WTC11 (cell line): ENCODE results near the gene SMAD6. TPM values are rescaled to one million over a fixed set of nuclear protein-coding genes. Genes with fewer than 3 reads are reported as not detected.

Experiments used
- ATAC-seq: fragments of 200-7000 bp; cut with Tn5 transposase; 2 replicates; pipeline ENCODE4 v1.10.0; 2021; ENCODE audit warnings: mild to moderate bottlenecking, moderate library complexity
- CTCF ChIA-PET: fragments of 300-600 bp; sonication (Branson Sonifier 250); formaldehyde crosslinking; loops from one replicate; lab custom pipeline; 2021; ENCODE audit warnings: antibody characterized with exemption; lab: Charles Lee
- POLR2A ChIA-PET: fragments of 350-600 bp; sonication (Branson Sonifier 250); formaldehyde crosslinking; loops from one replicate; lab custom pipeline; 2021; ENCODE audit warnings: antibody characterized with exemption; lab: Charles Lee
- DNase-seq: peaks from one replicate; pipeline ENCODE4 v3.0.0; 2021; ENCODE audit warnings: low spot score
- H3K27ac Mint-ChIP-seq: 2 replicates; pipeline ENCODE4 v1.8.0; 2021; ENCODE audit warnings: mixed read lengths
- H3K27me3 Mint-ChIP-seq: 2 replicates; pipeline ENCODE4 v1.8.0; 2021; ENCODE audit warnings: low read depth, mild to moderate bottlenecking, moderate library complexity, mixed read lengths
- H3K36me3 Mint-ChIP-seq: 2 replicates; pipeline ENCODE4 v1.8.0; 2021; ENCODE audit warnings: mixed read lengths
- H3K4me1 Mint-ChIP-seq: 2 replicates; pipeline ENCODE4 v1.8.0; 2022; ENCODE audit warnings: mixed read lengths
- H3K4me3 Mint-ChIP-seq: 2 replicates; pipeline ENCODE4 v1.8.0; 2021; ENCODE audit warnings: mild to moderate bottlenecking, moderate library complexity, mixed read lengths
- H3K9me3 Mint-ChIP-seq: 2 replicates; pipeline ENCODE4 v1.8.0; 2021; ENCODE audit warnings: mixed read lengths
- AFF4 ChIP-seq: sonication (generic); formaldehyde crosslinking; IDR thresholded peaks from 2 replicates; pipeline ENCODE4 v1.8.1; 2023; ENCODE audit warnings: mild to moderate bottlenecking, missing genetic modification reagents, borderline replicate concordance
- ATF2 ChIP-seq: sonication (generic); formaldehyde crosslinking; IDR thresholded peaks from 2 replicates; pipeline ENCODE4 v1.8.1; 2022; ENCODE audit warnings: low read depth, missing genetic modification reagents, borderline replicate concordance
- CTCF ChIP-seq: fragments of 200-600 bp; IDR thresholded peaks from 2 replicates; pipeline ENCODE4 v1.8.0; 2022; ENCODE audit warnings: antibody characterized with exemption
- E2F1 ChIP-seq: sonication (generic); formaldehyde crosslinking; IDR thresholded peaks from 2 replicates; pipeline ENCODE4 v1.8.0; 2022; ENCODE audit warnings: mild to moderate bottlenecking, missing genetic modification reagents
- E2F5 ChIP-seq: sonication (generic); formaldehyde crosslinking; IDR thresholded peaks from 2 replicates; pipeline ENCODE4 v1.8.1; 2022; ENCODE audit warnings: mild to moderate bottlenecking, moderate library complexity, missing genetic modification reagents
- FOXK1 ChIP-seq: sonication (generic); formaldehyde crosslinking; IDR thresholded peaks from 2 replicates; pipeline ENCODE4 v1.8.0; 2022; ENCODE audit warnings: mild to moderate bottlenecking, moderate library complexity, missing genetic modification reagents
- FOXP1 ChIP-seq: sonication (generic); formaldehyde crosslinking; IDR thresholded peaks from 2 replicates; pipeline ENCODE4 v1.8.0; 2022; ENCODE audit warnings: missing genetic modification reagents, mild to moderate bottlenecking, moderate library complexity, borderline replicate concordance
- MAX ChIP-seq: sonication (generic); formaldehyde crosslinking; IDR thresholded peaks from 2 replicates; pipeline ENCODE4 v1.8.0; 2022; ENCODE audit warnings: mild to moderate bottlenecking, missing genetic modification reagents
- MYBL2 ChIP-seq: sonication (generic); formaldehyde crosslinking; IDR thresholded peaks from 2 replicates; pipeline ENCODE4 v1.8.1; 2023; ENCODE audit warnings: mild to moderate bottlenecking, moderate library complexity, missing genetic modification reagents
- NFYB ChIP-seq: sonication (generic); formaldehyde crosslinking; conservative IDR thresholded peaks from 2 replicates; pipeline ENCODE4 v1.8.0; 2022; ENCODE audit warnings: low read depth, missing genetic modification reagents
- NR2C2 ChIP-seq: sonication (generic); formaldehyde crosslinking; IDR thresholded peaks from 2 replicates; pipeline ENCODE4 v1.8.0; 2022; ENCODE audit warnings: mild to moderate bottlenecking, missing genetic modification reagents
- PREB ChIP-seq: sonication (generic); formaldehyde crosslinking; IDR thresholded peaks from 2 replicates; pipeline ENCODE4 v1.8.1; 2022; ENCODE audit warnings: mild to moderate bottlenecking, missing genetic modification reagents, moderate library complexity, borderline replicate concordance
- PRRX2 ChIP-seq: fragments of 250-450 bp; sonication (Bioruptor Pico); IDR thresholded peaks from 2 replicates; pipeline ENCODE4 v1.8.0; 2021; ENCODE audit warnings: mild to moderate bottlenecking
- SOX15 ChIP-seq: fragments of 250-450 bp; sonication (Bioruptor Pico); IDR thresholded peaks from 2 replicates; pipeline ENCODE4 v1.9.0; 2021; ENCODE audit warnings: mild to moderate bottlenecking
- SP1 ChIP-seq: sonication (generic); formaldehyde crosslinking; conservative IDR thresholded peaks from 2 replicates; pipeline ENCODE4 v1.8.1; 2022; ENCODE audit warnings: missing genetic modification reagents
- TEAD4 ChIP-seq: sonication (generic); formaldehyde crosslinking; IDR thresholded peaks from 2 replicates; pipeline ENCODE4 v1.8.0; 2022; ENCODE audit warnings: mild to moderate bottlenecking, missing genetic modification reagents
- ZNF138 ChIP-seq: sonication (generic); formaldehyde crosslinking; conservative IDR thresholded peaks from 2 replicates; pipeline ENCODE4 v1.8.1; 2022; ENCODE audit warnings: mild to moderate bottlenecking, moderate library complexity, missing genetic modification reagents
- ZNF317 ChIP-seq: sonication (generic); formaldehyde crosslinking; IDR thresholded peaks from 2 replicates; pipeline ENCODE4 v1.8.1; 2023; ENCODE audit warnings: low read depth, mild to moderate bottlenecking, moderate library complexity, missing genetic modification reagents, borderline replicate concordance
- ZNF396 ChIP-seq: fragments of 250-450 bp; sonication (Bioruptor Pico); IDR thresholded peaks from 2 replicates; pipeline ENCODE4 v1.8.0; 2021; ENCODE audit warnings: mild to moderate bottlenecking, moderate library complexity, borderline replicate concordance
- ZNF671 ChIP-seq: fragments of 250-450 bp; sonication (Bioruptor Pico); IDR thresholded peaks from 2 replicates; pipeline ENCODE4 v1.8.0; 2021; ENCODE audit warnings: mild to moderate bottlenecking
- total RNA-seq: library from RNA; stranded (reverse); gene quantifications from 3 replicates; pipeline ENCODE4 v1.2.3, GENCODE V29; 2021

The SMAD6 gene
- total RNA-seq, 1 experiment from 2014 or later: 13.9 TPM

- DNase-seq (no peak), ATAC-seq (peak; percentile 63)
- CTCF ChIA-PET: interaction anchor here (0.7 to 1.9 kb wide), 10 partner anchors 7 to 136 kb away, joined by 3 to 10 read pairs (median 4); no protein-coding TSS in a partner anchor
- Mint-ChIP-seq H3K36me3 (peaks cover 13% of the 10 kb centered on the region), H3K27me3 (no peaks in the 10 kb centered on the region), H3K4me1 (peaks cover 24% of the 10 kb centered on the region), H3K27ac (peak overlapping the region; percentile 83; the same call in 1 of the 2 replicates), H3K9me3 (no peaks in the 10 kb centered on the region), H3K4me3 (no peak overlapping the region)
- TF ChIP-seq NR2C2 (CRISPR knock-in tag) (no peak), TEAD4 (no peak), ZNF671 (CRISPR knock-in tag) (no peak), ZNF396 (CRISPR knock-in tag) (no peak), SOX15 (CRISPR knock-in tag) (no peak)
- POLR2A ChIA-PET: no interaction called here
Observed at GRCh38 chr15:66715181-66715624, 13.2 kb downstream of the SMAD6 start.

GRCh38 chr15:66715720-66716655 is 14.0 kb downstream of the SMAD6 start:
- peaks cover 24% of the 10 kb centered on the region for H3K4me1 Mint-ChIP-seq
- TF ChIP-seq ATF2 (no peak), ZNF138 (CRISPR knock-in tag) (no peak), NFYB (CRISPR knock-in tag) (no peak), PREB (CRISPR knock-in tag) (no peak), PRRX2 (CRISPR knock-in tag) (no peak), MAX (CRISPR knock-in tag) (no peak), FOXK1 (CRISPR knock-in tag) (no peak), AFF4 (CRISPR knock-in tag) (no peak), SP1 (CRISPR knock-in tag) (no peak), E2F5 (CRISPR knock-in tag) (no peak), FOXP1 (CRISPR knock-in tag) (no peak), MYBL2 (no peak), E2F1 (CRISPR knock-in tag) (no peak), CTCF (no peak), ZNF396 (CRISPR knock-in tag) (no peak), NR2C2 (CRISPR knock-in tag) (no peak), ZNF317 (CRISPR knock-in tag) (no peak)
- no peaks in the 10 kb centered on the region for H3K27me3 Mint-ChIP-seq
- ChIA-PET CTCF (interaction anchor here (0.7 to 1.9 kb wide), 6 partner anchors 9 to 136 kb away, joined by 3 to 10 read pairs (median 4); no protein-coding TSS in a partner anchor), POLR2A (no interaction called here)
- no peak overlapping the region for H3K27ac Mint-ChIP-seq
- peaks cover 13% of the 10 kb centered on the region for H3K36me3 Mint-ChIP-seq
- no peak for ATAC-seq
- no peaks in the 10 kb centered on the region for H3K9me3 Mint-ChIP-seq
- no peak for DNase-seq
- H3K4me3 Mint-ChIP-seq: no peak overlapping the region
